Calu3 (cell line): Measurements from ENCODE around the gene OR14A2. TPM values are rescaled to one million over a fixed set of nuclear protein-coding genes. Genes with fewer than 3 reads are reported as not detected.

Source experiments
- BruUV-seq: library from RNA; stranded (reverse); fragments of 400-500 nt; replicated peaks from 2 replicates; lab custom pipeline; 2021; lab: Mats Ljungman, UMichigan
- CTCF ChIA-PET: fragments of 300-600 bp; sonication (Branson Sonifier 250); formaldehyde crosslinking; loops from one replicate; lab custom pipeline; 2022; ENCODE audit warnings: antibody characterized with exemption; lab: Charles Lee
- DNase-seq: peaks from one replicate; pipeline ENCODE4 v3.0.0; 2022
- H3K27ac Mint-ChIP-seq: one replicate; pipeline ENCODE4 v1.8.0; 2022; ENCODE audit warnings: mixed read lengths; ENCODE audit not compliant: unreplicated experiment
- H3K27me3 Mint-ChIP-seq: one replicate; pipeline ENCODE4 v1.8.0; 2022; ENCODE audit warnings: mixed read lengths; ENCODE audit not compliant: unreplicated experiment
- H3K36me3 Mint-ChIP-seq: one replicate; pipeline ENCODE4 v1.8.0; 2022; ENCODE audit warnings: mild to moderate bottlenecking, moderate library complexity, mixed read lengths; ENCODE audit not compliant: insufficient read depth, unreplicated experiment
- H3K4me1 Mint-ChIP-seq: one replicate; pipeline ENCODE4 v1.8.0; 2022; ENCODE audit warnings: mild to moderate bottlenecking, low read depth, mixed read lengths; ENCODE audit not compliant: unreplicated experiment
- H3K4me3 Mint-ChIP-seq: one replicate; pipeline ENCODE4 v1.8.0; 2022; ENCODE audit warnings: mild to moderate bottlenecking, low read depth, moderate library complexity, mixed read lengths; ENCODE audit not compliant: unreplicated experiment
- H3K9me3 Mint-ChIP-seq: one replicate; pipeline ENCODE4 v1.8.0; 2022; ENCODE audit warnings: low read depth, mixed read lengths; ENCODE audit not compliant: unreplicated experiment
- CTCF ChIP-seq: fragments of 200-600 bp; IDR thresholded peaks from one replicate; pipeline ENCODE4 v1.8.0; 2022; ENCODE audit warnings: antibody characterized with exemption; ENCODE audit not compliant: unreplicated experiment
- intact Hi-C: fragments of 100-400 bp; cut with micrococcal nuclease; formaldehyde crosslinking; loops from one replicate; pipeline ENCODE4 v1.10.0; 2022; ENCODE audit not compliant: unreplicated experiment
- total RNA-seq: library from RNA; stranded (reverse); gene quantifications from 2 replicates; pipeline ENCODE4 v1.2.3, GENCODE V29; 2022

Gene OR14A2
- total RNA-seq, 1 experiment from 2014 or later, result not detected

- CTCF ChIA-PET, result interaction anchor here (0.6 kb wide), 1 partner anchor 351 kb away, joined by 3 read pairs; no protein-coding TSS in a partner anchor
- no peak for TF ChIP-seq CTCF
- H3K4me3 Mint-ChIP-seq, result no peak overlapping the region
- peaks cover 14% of the 10 kb centered on the region for H3K9me3 Mint-ChIP-seq
- no peak for DNase-seq
- H3K4me1 Mint-ChIP-seq, result no peaks in the 10 kb centered on the region
- no TSS peak for BruUV-seq
- H3K36me3 Mint-ChIP-seq, result no peaks in the 10 kb centered on the region
- intact Hi-C loops, result no loop called here
- no peak overlapping the region for H3K27ac Mint-ChIP-seq
- no peaks in the 10 kb centered on the region for H3K27me3 Mint-ChIP-seq
Measured at GRCh38 chr1:247740721-247741120, 7.2 kb downstream of the OR14A2 start.

GRCh38 chr1:247738315-247738714 lies 9.6 kb downstream of the OR14A2 start, which contains the start of gene OR14K1:
Gene OR14K1 (plus strand): TSS chr1:247738615. CDS start chr1:247738615, 0 bp downstream.
- Mint-ChIP-seq H3K27ac (no peak within 1 kb of the TSS), H3K4me1 (no peaks in the 10 kb centered on the region), H3K36me3 (no peaks in the 10 kb centered on the region), H3K4me3 (no peak within 1 kb of the TSS), H3K27me3 (no peaks in the 10 kb centered on the region), H3K9me3 (peaks cover 19% of the 10 kb centered on the region)
- CTCF ChIA-PET, result no interaction called here
- intact Hi-C loops, result loop anchor here (10.0 kb wide), 1 partner anchor 994 kb away; no protein-coding TSS in a partner anchor
- no TSS peak for BruUV-seq
- TF ChIP-seq CTCF, result no peak
- no peak for DNase-seq

- intact Hi-C loops, result no loop called here
- no peaks in the 10 kb centered on the region for H3K4me1 Mint-ChIP-seq
- H3K27me3 Mint-ChIP-seq, result no peaks in the 10 kb centered on the region
- H3K4me3 Mint-ChIP-seq, result no peak overlapping the region
- H3K27ac Mint-ChIP-seq, result no peak overlapping the region
- CTCF ChIA-PET, result no interaction called here
- TF ChIP-seq CTCF, result no peak
- H3K9me3 Mint-ChIP-seq, result peaks cover 20% of the 10 kb centered on the region
- no peaks in the 10 kb centered on the region for H3K36me3 Mint-ChIP-seq
- no peak for DNase-seq
- BruUV-seq, result no TSS peak
Measured at GRCh38 chr1:247721222-247721621, 26.7 kb downstream of the OR14A2 start.

- BruUV-seq, result no TSS peak
- no peaks in the 10 kb centered on the region for H3K4me1 Mint-ChIP-seq
- H3K4me3 Mint-ChIP-seq, result no peak within 1 kb of the TSS
- no peak for TF ChIP-seq CTCF
- H3K27me3 Mint-ChIP-seq, result no peaks in the 10 kb centered on the region
- intact Hi-C loops, result no loop called here
- CTCF ChIA-PET, result no interaction called here
- H3K36me3 Mint-ChIP-seq, result no peaks in the 10 kb centered on the region
- H3K9me3 Mint-ChIP-seq, result peaks cover 18% of the 10 kb centered on the region
- H3K27ac Mint-ChIP-seq, result no peak within 1 kb of the TSS
- DNase-seq, result no peak
Measured at GRCh38 chr1:247716546-247716945, 31.4 kb downstream of the OR14A2 start, which contains the start of gene OR6F1. Gene OR6F1 (minus strand): TSS chr1:247716646. CDS start chr1:247712755, 3,891 bp downstream.
